IMR-90 (cell line): ENCODE measurements around the gene GRB10. TPM values are rescaled to one million over a fixed set of nuclear protein-coding genes. Genes with fewer than 3 reads are reported as not detected.

Source experiments
- ATAC-seq: fragments of 200-7000 bp; cut with Tn5 transposase; 2 replicates; pipeline ENCODE4 v1.9.1; 2020; ENCODE audit warnings: low read depth, mild to moderate bottlenecking, moderate library complexity
- BruUV-seq: library from RNA; stranded (reverse); fragments of 400-500 nt; replicated peaks from 2 replicates; lab custom pipeline; 2021; lab: Mats Ljungman, UMichigan
- CTCF ChIA-PET: fragments of 300-600 bp; formaldehyde crosslinking; extraction: SDS; loops from one replicate; lab custom pipeline; 2021; ENCODE audit warnings: antibody characterized with exemption; lab: Yijun Ruan, JAX
- POLR2A ChIA-PET: fragments of 300-600 bp; sonication (Branson Sonifier 250); formaldehyde crosslinking; loops from one replicate; lab custom pipeline; 2022; ENCODE audit warnings: antibody characterized with exemption; ENCODE audit not compliant: unreplicated experiment; lab: Charles Lee
- DNase-seq: peaks from one replicate; pipeline ENCODE4 v3.0.0; 2013
- H2AFZ ChIP-seq: replicated peaks from 2 replicates; pipeline ENCODE3; 2013; ENCODE audit warnings: low read length, mild to moderate bottlenecking; ENCODE audit not compliant: poor library complexity
- H2AK5ac ChIP-seq: 2 replicates; pipeline ENCODE4 v1.6.1; 2013; ENCODE audit warnings: low read depth, low read length, inconsistent platforms
- H2AK9ac ChIP-seq: replicated peaks from 2 replicates; pipeline ENCODE3; 2013; ENCODE audit warnings: mild to moderate bottlenecking, low read depth, low read length, moderate library complexity; ENCODE audit not compliant: poor library complexity
- H2BK120ac ChIP-seq: 2 replicates; pipeline ENCODE4 v1.6.1; 2013; ENCODE audit warnings: low read depth, low read length, inconsistent platforms
- H2BK15ac ChIP-seq: 3 replicates; pipeline ENCODE4 v1.6.1; 2013; ENCODE audit warnings: low read depth, low read length, inconsistent platforms
- H2BK20ac ChIP-seq: 2 replicates; pipeline ENCODE4 v1.6.1; 2013; ENCODE audit warnings: low read depth, mild to moderate bottlenecking, inconsistent platforms, low read length, moderate library complexity
- H2BK5ac ChIP-seq: 2 replicates; pipeline ENCODE4 v1.6.1; 2013; ENCODE audit warnings: mild to moderate bottlenecking, low read depth, low read length, inconsistent platforms; ENCODE audit not compliant: poor library complexity, severe bottlenecking
- H3K14ac ChIP-seq: replicated peaks from 2 replicates; pipeline ENCODE4 v1.6.1; 2013; ENCODE audit warnings: low read depth, low read length, inconsistent platforms
- H3K18ac ChIP-seq: 2 replicates; pipeline ENCODE4 v1.6.1; 2013; ENCODE audit warnings: low read depth, low read length, control low read depth
- H3K23ac ChIP-seq: 2 replicates; pipeline ENCODE4 v1.6.1; 2013; ENCODE audit warnings: low read depth, low read length, inconsistent platforms
- H3K27ac ChIP-seq: 2 replicates; pipeline ENCODE4 v1.5.1; 2013; ENCODE audit warnings: mild to moderate bottlenecking, control low read depth, low read length; ENCODE audit not compliant: insufficient read depth
- H3K27me3 ChIP-seq: 2 replicates; pipeline ENCODE4 v1.6.1; 2013; ENCODE audit warnings: low read length; ENCODE audit not compliant: control insufficient read depth, insufficient read depth
- H3K36me3 ChIP-seq: 2 replicates; pipeline ENCODE4 v1.6.1; 2013; ENCODE audit warnings: low read length, mixed read lengths; ENCODE audit not compliant: control insufficient read depth, insufficient read depth
- H3K4ac ChIP-seq: 2 replicates; pipeline ENCODE4 v1.6.1; 2013; ENCODE audit warnings: low read depth, low read length, inconsistent platforms
- H3K4me1 ChIP-seq: 2 replicates; pipeline ENCODE4 v1.6.1; 2013; ENCODE audit warnings: low read length, mixed read lengths; ENCODE audit not compliant: control insufficient read depth, insufficient read depth
- H3K4me2 ChIP-seq: 2 replicates; pipeline ENCODE4 v1.6.1; 2013; ENCODE audit warnings: low read depth, mild to moderate bottlenecking, control low read depth, low read length, moderate library complexity
- H3K4me3 ChIP-seq: 2 replicates; pipeline ENCODE4 v1.5.1; 2013; ENCODE audit warnings: low read depth, mild to moderate bottlenecking, control low read depth, low read length, moderate library complexity; ENCODE audit not compliant: insufficient read depth
- H3K56ac ChIP-seq: 2 replicates; pipeline ENCODE4 v1.6.1; 2013; ENCODE audit warnings: low read length, inconsistent platforms; ENCODE audit not compliant: insufficient read depth; ENCODE audit errors: extremely low read depth
- H3K79me1 ChIP-seq, 2 experiments: 2 replicates each; pipeline ENCODE4 v1.6.1; 2013; ENCODE audit warnings: low read length in 2 of 2, inconsistent platforms in 1 of 2, low read depth in 1 of 2
- H3K9ac ChIP-seq: 2 replicates; pipeline ENCODE4 v1.6.1; 2013; ENCODE audit warnings: low read depth, low read length, control low read depth
- H3K9me1 ChIP-seq: 2 replicates; pipeline ENCODE4 v1.6.1; 2013; ENCODE audit warnings: low read length, inconsistent platforms; ENCODE audit not compliant: insufficient read depth
- H3K9me3 ChIP-seq: 2 replicates; pipeline ENCODE4 v1.6.1; 2013; ENCODE audit warnings: low read length; ENCODE audit not compliant: control insufficient read depth, insufficient read depth
- H4K20me1 ChIP-seq: 2 replicates; pipeline ENCODE4 v1.6.1; 2013; ENCODE audit warnings: low read length, inconsistent platforms; ENCODE audit not compliant: insufficient read depth
- H4K5ac ChIP-seq: 2 replicates; pipeline ENCODE4 v1.6.1; 2013; ENCODE audit warnings: mild to moderate bottlenecking, low read depth, low read length, control low read depth
- H4K8ac ChIP-seq, 2 experiments: 2 replicates each; pipeline ENCODE4 v1.6.1; 2013; ENCODE audit warnings: low read depth in 2 of 2, low read length in 2 of 2, control low read depth in 1 of 2, inconsistent platforms in 1 of 2
- H4K91ac ChIP-seq: 2 replicates; pipeline ENCODE4 v1.6.1; 2013; ENCODE audit warnings: low read depth, low read length, inconsistent platforms; ENCODE audit not compliant: insufficient read depth
- BHLHE40 ChIP-seq: fragments of 150-350 bp; IDR thresholded peaks from 2 replicates; pipeline ENCODE4 v1.6.1; 2016; ENCODE audit warnings: mild to moderate bottlenecking, low read depth, low read length
- CEBPB ChIP-seq: IDR thresholded peaks from 2 replicates; pipeline ENCODE4 v1.6.1; 2012; ENCODE audit warnings: low read depth, low read length, improper control_type of control experiment
- CHD1 ChIP-seq: IDR thresholded peaks from 2 replicates; pipeline ENCODE4 v1.6.1; 2012; ENCODE audit warnings: low read depth, low read length, improper control_type of control experiment
- CTCF ChIP-seq: conservative IDR thresholded peaks from 2 replicates; pipeline ENCODE4 v1.5.1; 2012; ENCODE audit warnings: mild to moderate bottlenecking, low read depth, low read length, improper control_type of control experiment
- ELK1 ChIP-seq: fragments of 150-350 bp; IDR thresholded peaks from 2 replicates; pipeline ENCODE4 v1.6.1; 2016; ENCODE audit warnings: low read depth, mild to moderate bottlenecking, low read length, moderate library complexity, borderline replicate concordance
- FOS ChIP-seq: fragments of 150-350 bp; IDR thresholded peaks from 2 replicates; pipeline ENCODE4 v1.6.1; 2016; ENCODE audit warnings: low read depth, low read length
- MAFK ChIP-seq: IDR thresholded peaks from 2 replicates; pipeline ENCODE4 v1.6.1; 2012; ENCODE audit warnings: low read depth, low read length, improper control_type of control experiment
- MAZ ChIP-seq: IDR thresholded peaks from 2 replicates; pipeline ENCODE4 v1.6.1; 2012; ENCODE audit warnings: low read depth, mild to moderate bottlenecking, low read length, improper control_type of control experiment, moderate library complexity, borderline replicate concordance
- MXI1 ChIP-seq: IDR thresholded peaks from 2 replicates; pipeline ENCODE4 v1.6.1; 2012; ENCODE audit warnings: low read depth, mild to moderate bottlenecking, low read length, moderate library complexity, borderline replicate concordance
- POLR2A ChIP-seq: IDR thresholded peaks from 2 replicates; pipeline ENCODE4 v1.6.1; 2012; ENCODE audit warnings: mild to moderate bottlenecking, low read depth, low read length
- RAD21 ChIP-seq: IDR thresholded peaks from 2 replicates; pipeline ENCODE4 v1.6.1; 2012; ENCODE audit warnings: low read length, improper control_type of control experiment
- SMC3 ChIP-seq: fragments of 150-350 bp; IDR thresholded peaks from 2 replicates; pipeline ENCODE4 v1.6.1; 2016; ENCODE audit warnings: low read depth, mild to moderate bottlenecking, antibody characterized with exemption, low read length, moderate library complexity
- WGBS, 2 experiments: methylation state at CpG; one replicate each; pipeline versions ENCODE4 v1.1.5 to v1.1.7; 2013; ENCODE audit warnings: missing lambda C conversion rate in 2 of 2; ENCODE audit not compliant: insufficient read length in 1 of 2; ENCODE audit errors: extremely low coverage in 2 of 2; 5-methylcytosine and 5-hydroxymethylcytosine counted together
- dilution Hi-C: fragments of 300-500 bp; cut with HindIII; formaldehyde crosslinking; loops from one replicate; pipeline ENCODE4 v1.14.3; 2018; ENCODE audit warnings: low sequenced_read_pairs; ENCODE audit not compliant: unreplicated experiment
- in situ Hi-C: fragments of 300-500 bp; cut with MboI; formaldehyde crosslinking; loops from 3 replicates; pipeline ENCODE4 v1.14.3; 2019; ENCODE audit warnings: low sequenced_read_pairs, inconsistent platforms, mixed read lengths
- intact Hi-C: fragments of 100-400 bp; cut with micrococcal nuclease; formaldehyde crosslinking; loops from 2 replicates; pipeline ENCODE4 v1.10.0; 2022
- polyA plus RNA-seq, 3 experiments: library from polyadenylated mRNA; depleted of rRNA; stranded (reverse); fragments of >200 nt; gene quantifications; 2 replicates each; pipeline ENCODE4 v1.2.3, GENCODE V29; 2012; ENCODE audit warnings: low replicate concordance in 1 of 3
- total RNA-seq: library from RNA; depleted of rRNA; stranded (reverse); fragments of >200 nt; gene quantifications from 2 replicates; pipeline ENCODE4 v1.2.3, GENCODE V29; 2012

GRB10 gene
- total and polyA plus RNA-seq, 2 of the 4 experiments (the other 2 are of a cell fraction), result 6.3 to 15.1 TPM

DNA sequence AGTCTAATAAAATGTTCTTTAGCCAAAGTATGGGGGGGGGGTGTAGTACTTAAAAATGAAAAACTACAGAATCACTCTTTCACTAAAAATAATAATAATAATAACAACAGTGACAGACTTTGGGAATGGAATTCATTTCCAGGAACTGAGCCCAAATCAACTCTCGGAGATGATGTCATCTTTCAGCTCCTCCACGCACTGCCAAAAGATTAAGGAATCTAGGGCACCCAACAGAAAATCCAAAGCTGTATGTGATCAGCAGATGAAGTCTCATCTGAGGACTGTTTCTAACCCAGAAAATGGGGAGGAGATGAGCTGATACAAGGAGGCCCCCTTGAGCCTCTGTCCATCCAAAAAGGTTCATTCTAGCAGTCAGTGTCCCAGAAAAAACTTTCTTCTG lies 54.5 kb downstream of the GRB10 start:
- no CpG with 5 or more reads among the region's 2 CpGs for WGBS, 2 experiments
- DNase-seq (peak; percentile 63), ATAC-seq (peak; percentile 67)
- peaks cover 11% of the 10 kb centered on the region for H3K4me1 ChIP-seq
- CTCF ChIA-PET, result interaction anchor here (0.6 kb wide), 1 partner anchor 13 kb away, joined by 4 read pairs; no protein-coding TSS in a partner anchor
- H3K18ac ChIP-seq, result no peak overlapping the region
- H3K9ac ChIP-seq, result no peak overlapping the region
- POLR2A ChIA-PET, result no interaction called here
- no TSS peak for BruUV-seq
- TF ChIP-seq MXI1 (no peak), ELK1 (no peak), CTCF (no peak), POLR2A (no peak), CHD1 (no peak), MAFK (no peak), BHLHE40 (no peak), CEBPB (no peak), SMC3 (no peak), FOS (no peak), MAZ (no peak), RAD21 (no peak)
- H2BK5ac ChIP-seq, result no peak overlapping the region
- dilution Hi-C loops, result no loop called here
- H2BK120ac ChIP-seq, result no peak overlapping the region
- H3K36me3 ChIP-seq, result peaks cover 10% of the 10 kb centered on the region
- H2AK5ac ChIP-seq, result no peak overlapping the region
- H3K23ac ChIP-seq, result no peak overlapping the region
- H3K9me1 ChIP-seq, result peaks cover 15% of the 10 kb centered on the region
- no peaks in the 10 kb centered on the region for H3K27me3 ChIP-seq
- peaks cover 29 to 65% of the 10 kb centered on the region in 2 experiments for H3K79me1 ChIP-seq
- H3K14ac ChIP-seq, result no peak overlapping the region
- in situ Hi-C loops, result no loop called here
- peaks cover 36% of the 10 kb centered on the region for H4K20me1 ChIP-seq
- no peak overlapping the region for H3K4me3 ChIP-seq
- no peak overlapping the region for H2AK9ac ChIP-seq
- no peak overlapping the region for H2BK15ac ChIP-seq
- no peak overlapping the region; the same call in 1 of the 2 replicates for H3K4me2 ChIP-seq
- H3K27ac ChIP-seq, result no peak overlapping the region
- no peak overlapping the region for H2BK20ac ChIP-seq
- H3K4ac ChIP-seq, result no peak overlapping the region
- H4K8ac ChIP-seq, result no peak overlapping the region
- H3K9me3 ChIP-seq, result no peaks in the 10 kb centered on the region
- H4K5ac ChIP-seq, result no peak overlapping the region
- H4K91ac ChIP-seq, result no peak overlapping the region
- intact Hi-C loops, result no loop called here
- H3K56ac ChIP-seq, result no peak overlapping the region
- H2AFZ ChIP-seq, result no peak overlapping the region
